Thyroid gland (tissue), 4 donors: ENCODE measurements around the gene DYRK1A.

ENCODE experiments used
- POLR2A ChIP-seq, 2 donors: fragments of 450-650 bp; IDR thresholded peaks; one replicate each; pipeline ENCODE4 v1.6.1; 2017; ENCODE audit warnings: antibody characterized with exemption in 2 of 2, mild to moderate bottlenecking in 2 of 2, moderate library complexity in 1 of 2
- TF ChIP-seq, protein P1 (sequence below), 6 experiments: fragments of 200-600 bp in 3 of 6; fragments of 450-650 bp in 3 of 6; sonication (generic) in 3 of 6; IDR thresholded peaks; one replicate each; pipeline ENCODE4 v1.5.1; 2016 to 2019; ENCODE audit warnings: antibody characterized with exemption in 6 of 6, mild to moderate bottlenecking in 2 of 6, inconsistent platforms in 1 of 6, moderate library complexity in 1 of 6

- TF ChIP-seq, protein P1, sequence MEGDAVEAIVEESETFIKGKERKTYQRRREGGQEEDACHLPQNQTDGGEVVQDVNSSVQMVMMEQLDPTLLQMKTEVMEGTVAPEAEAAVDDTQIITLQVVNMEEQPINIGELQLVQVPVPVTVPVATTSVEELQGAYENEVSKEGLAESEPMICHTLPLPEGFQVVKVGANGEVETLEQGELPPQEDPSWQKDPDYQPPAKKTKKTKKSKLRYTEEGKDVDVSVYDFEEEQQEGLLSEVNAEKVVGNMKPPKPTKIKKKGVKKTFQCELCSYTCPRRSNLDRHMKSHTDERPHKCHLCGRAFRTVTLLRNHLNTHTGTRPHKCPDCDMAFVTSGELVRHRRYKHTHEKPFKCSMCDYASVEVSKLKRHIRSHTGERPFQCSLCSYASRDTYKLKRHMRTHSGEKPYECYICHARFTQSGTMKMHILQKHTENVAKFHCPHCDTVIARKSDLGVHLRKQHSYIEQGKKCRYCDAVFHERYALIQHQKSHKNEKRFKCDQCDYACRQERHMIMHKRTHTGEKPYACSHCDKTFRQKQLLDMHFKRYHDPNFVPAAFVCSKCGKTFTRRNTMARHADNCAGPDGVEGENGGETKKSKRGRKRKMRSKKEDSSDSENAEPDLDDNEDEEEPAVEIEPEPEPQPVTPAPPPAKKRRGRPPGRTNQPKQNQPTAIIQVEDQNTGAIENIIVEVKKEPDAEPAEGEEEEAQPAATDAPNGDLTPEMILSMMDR (IDR thresholded peaks at IDR 0.05): no peak
- no peak for TF ChIP-seq POLR2A (IDR thresholded peaks at IDR 0.05)
Observed at GRCh38 chr21:37416914-37417313, 50.3 kb downstream of the DYRK1A start.
